ENCODE results near the gene HECW1.

Gene HECW1

GRCh38 chr7:43444711-43445578 is 332.5 kb downstream of the HECW1 start:
- no peak for DNase-seq

GRCh38 chr7:43449577-43449976 is 337.1 kb downstream of the HECW1 start:
- DNase-seq, result no peak

GRCh38 chr7:43450894-43451293 is 338.4 kb downstream of the HECW1 start:
- no peak for DNase-seq

GRCh38 chr7:43454936-43455518 is 342.6 kb downstream of the HECW1 start:
- DNase-seq, result peak in 1 of 3 experiments; percentile 38

GRCh38 chr7:43456200-43456599 is 343.8 kb downstream of the HECW1 start:
- DNase-seq, result peak in 1 of 3 experiments; percentile 31

GRCh38 chr7:43458330-43459018 is 346.0 kb downstream of the HECW1 start:
- DNase-seq, result no peak

GRCh38 chr7:43459019-43459337 is 346.5 kb downstream of the HECW1 start:
- no peak for DNase-seq

- DNase-seq, result no peak
Observed at GRCh38 chr7:43460733-43461348, 348.4 kb downstream of the HECW1 start.

GRCh38 chr7:43461349-43462024 is 349.0 kb downstream of the HECW1 start:
- no peak for DNase-seq

- no peak for DNase-seq
Observed at GRCh38 chr7:43462836-43463235, 350.4 kb downstream of the HECW1 start.

GRCh38 chr7:43463401-43463980 is 351.0 kb downstream of the HECW1 start:
- DNase-seq, result no peak

- no peak for DNase-seq
Observed at GRCh38 chr7:43465581-43466554, 353.4 kb downstream of the HECW1 start.

GRCh38 chr7:43467406-43467805 is 355.0 kb downstream of the HECW1 start:
- DNase-seq, result no peak

GRCh38 chr7:43467846-43468245 is 355.4 kb downstream of the HECW1 start:
- DNase-seq, result no peak

- DNase-seq, result no peak
Observed at GRCh38 chr7:43469051-43469450, 356.6 kb downstream of the HECW1 start.

- no peak for DNase-seq
Observed at GRCh38 chr7:43470110-43470509, 357.7 kb downstream of the HECW1 start.

- no peak for DNase-seq
Observed at GRCh38 chr7:43475983-43476382, 363.5 kb downstream of the HECW1 start.

- no peak for DNase-seq
Observed at GRCh38 chr7:43476896-43477295, 364.4 kb downstream of the HECW1 start.

GRCh38 chr7:43479042-43479441 is 366.6 kb downstream of the HECW1 start:
- peak in 1 of 3 experiments; percentile 13 for DNase-seq

- no peak for DNase-seq
Observed at GRCh38 chr7:43479543-43479942, 367.1 kb downstream of the HECW1 start.

GRCh38 chr7:43480581-43480980 is 368.1 kb downstream of the HECW1 start:
- DNase-seq, result no peak

All from NCI-H1417 (cell line).